HG03571 (cell line): ENCODE measurements around the gene CBX6.

Source experiments
- ATAC-seq: cut with Tn5 transposase; IDR thresholded peaks from one replicate; pipeline ENCODE4 v1.9.1; 2021; ENCODE audit not compliant: unreplicated experiment

Gene CBX6

GRCh38 chr22:38873469-38874411 is 1.7 kb upstream of the CBX6 start:
- ATAC-seq: no peak

- no peak for ATAC-seq
Observed at GRCh38 chr22:38872831-38873248, 824 bp upstream of the CBX6 start.

- peak; percentile 14 for ATAC-seq
Observed at GRCh38 chr22:38871360-38872171, 450 bp downstream of the CBX6 start.

GRCh38 chr22:38870791-38871359 is 1.1 kb downstream of the CBX6 start:
- no peak for ATAC-seq

- ATAC-seq: no peak
Observed at GRCh38 chr22:38870312-38870741, 1.7 kb downstream of the CBX6 start.

GRCh38 chr22:38869663-38870062 is 2.4 kb downstream of the CBX6 start:
- ATAC-seq: no peak

- no peak for ATAC-seq
Observed at GRCh38 chr22:38868886-38869381, 3.1 kb downstream of the CBX6 start.

- no peak for ATAC-seq
Observed at GRCh38 chr22:38868286-38868721, 3.7 kb downstream of the CBX6 start.

GRCh38 chr22:38867471-38868285 is 4.3 kb downstream of the CBX6 start:
- ATAC-seq: no peak

GRCh38 chr22:38867124-38867455 is 4.9 kb downstream of the CBX6 start:
- ATAC-seq: no peak

GRCh38 chr22:38866399-38867123 is 5.5 kb downstream of the CBX6 start:
- no peak for ATAC-seq

- ATAC-seq: no peak
Observed at GRCh38 chr22:38866024-38866398, 6.0 kb downstream of the CBX6 start.

GRCh38 chr22:38865201-38866023 is 6.6 kb downstream of the CBX6 start:
- no peak for ATAC-seq

GRCh38 chr22:38864361-38865191 is 7.4 kb downstream of the CBX6 start:
- no peak for ATAC-seq

GRCh38 chr22:38863531-38864131 is 8.4 kb downstream of the CBX6 start:
- ATAC-seq: no peak

GRCh38 chr22:38862375-38863329 is 9.4 kb downstream of the CBX6 start:
- no peak for ATAC-seq

- ATAC-seq: no peak
Observed at GRCh38 chr22:38861927-38862326, 10.1 kb downstream of the CBX6 start.
